Neural progenitor cell (in vitro differentiated cells): ENCODE data around the gene TNXB. TPM values are rescaled to one million over a fixed set of nuclear protein-coding genes. Genes with fewer than 3 reads are reported as not detected.

Source experiments
- DNase-seq: peaks from one replicate; pipeline ENCODE4 v3.0.0-alpha.2; 2016; ENCODE audit warnings: low spot score
- H2AFZ ChIP-seq: fragments of 200-600 bp; sonication (generic); replicated peaks from 2 replicates; pipeline ENCODE4 v1.6.1; 2016; ENCODE audit warnings: antibody characterized with exemption
- H3F3A ChIP-seq: fragments of 200-600 bp; sonication (generic); 2 replicates; pipeline ENCODE4 v1.6.1; 2016; ENCODE audit warnings: antibody characterized with exemption, low read depth
- H3K27ac ChIP-seq: fragments of 200-600 bp; sonication (generic); 2 replicates; pipeline ENCODE4 v1.5.1; 2016; ENCODE audit warnings: mild to moderate bottlenecking
- H3K27me3 ChIP-seq: fragments of 200-600 bp; sonication (generic); 2 replicates; pipeline ENCODE4 v1.6.1; 2016; ENCODE audit warnings: mild to moderate bottlenecking, moderate library complexity
- H3K36me3 ChIP-seq: fragments of 200-600 bp; sonication (generic); 2 replicates; pipeline ENCODE4 v1.5.1; 2016
- H3K4me1 ChIP-seq: fragments of 200-600 bp; sonication (generic); 2 replicates; pipeline ENCODE4 v1.6.1; 2016; ENCODE audit warnings: mixed run types
- H3K4me2 ChIP-seq: fragments of 200-600 bp; sonication (generic); 2 replicates; pipeline ENCODE4 v1.6.1; 2016
- H3K4me3 ChIP-seq: fragments of 200-600 bp; sonication (generic); 2 replicates; pipeline ENCODE4 v1.5.1; 2016
- H3K79me2 ChIP-seq: fragments of 200-600 bp; sonication (generic); 2 replicates; pipeline ENCODE4 v1.6.1; 2016; ENCODE audit warnings: low read depth
- H3K9ac ChIP-seq: fragments of 200-600 bp; sonication (generic); 2 replicates; pipeline ENCODE4 v1.6.1; 2016
- H3K9me3 ChIP-seq: fragments of 200-600 bp; sonication (generic); 2 replicates; pipeline ENCODE4 v1.5.1; 2016; ENCODE audit warnings: low read depth
- H4K20me1 ChIP-seq: fragments of 200-600 bp; sonication (generic); 2 replicates; pipeline ENCODE4 v1.6.1; 2016; ENCODE audit warnings: low read depth
- H3K27ac Mint-ChIP-seq: 3 replicates; pipeline ENCODE4 v1.8.0; 2021; ENCODE audit warnings: mixed read lengths
- H3K27me3 Mint-ChIP-seq: 2 replicates; pipeline ENCODE4 v1.8.0; 2022; ENCODE audit warnings: low read depth, mild to moderate bottlenecking, inconsistent platforms, moderate library complexity, mixed read lengths; ENCODE audit not compliant: insufficient read depth
- H3K36me3 Mint-ChIP-seq: 3 replicates; pipeline ENCODE4 v1.8.0; 2021; ENCODE audit warnings: mixed read lengths
- H3K4me1 Mint-ChIP-seq: 3 replicates; pipeline ENCODE4 v1.8.0; 2021; ENCODE audit warnings: mixed read lengths
- H3K4me3 Mint-ChIP-seq: 3 replicates; pipeline ENCODE4 v1.8.0; 2021; ENCODE audit warnings: mild to moderate bottlenecking, moderate library complexity, mixed read lengths
- H3K9me3 Mint-ChIP-seq: 3 replicates; pipeline ENCODE4 v1.8.0; 2020; ENCODE audit warnings: mixed read lengths
- EZH2 ChIP-seq: fragments of 200-600 bp; sonication (generic); IDR thresholded peaks from 2 replicates; pipeline ENCODE4 v1.6.1; 2017; ENCODE audit warnings: antibody characterized with exemption, mild to moderate bottlenecking, moderate library complexity
- EZH2phosphoT487 ChIP-seq: fragments of 200-600 bp; sonication (generic); IDR thresholded peaks from 2 replicates; pipeline ENCODE4 v1.6.1; 2017; ENCODE audit warnings: antibody characterized with exemption
- total RNA-seq: library from RNA; depleted of rRNA; stranded (reverse); fragments of >200 nt; gene quantifications from 2 replicates; pipeline ENCODE4 v1.2.3, GENCODE V29; 2015; ENCODE audit warnings: low replicate concordance
- TF ChIP-seq, protein P1 (sequence below): fragments of 200-600 bp; sonication (generic); IDR thresholded peaks from 2 replicates; pipeline ENCODE4 v1.5.1; 2017; ENCODE audit warnings: antibody characterized with exemption, mild to moderate bottlenecking

TNXB gene
- total RNA-seq, 1 donor from 2014 or later = 0.71 TPM

GRCh38 chr6:32097364-32097763 lies 11.8 kb downstream of the TNXB start:
- H3K4me1 ChIP-seq = no peaks in the 10 kb centered on the region
- H3K27me3 Mint-ChIP-seq = peaks cover 3% of the 10 kb centered on the region

DNA sequence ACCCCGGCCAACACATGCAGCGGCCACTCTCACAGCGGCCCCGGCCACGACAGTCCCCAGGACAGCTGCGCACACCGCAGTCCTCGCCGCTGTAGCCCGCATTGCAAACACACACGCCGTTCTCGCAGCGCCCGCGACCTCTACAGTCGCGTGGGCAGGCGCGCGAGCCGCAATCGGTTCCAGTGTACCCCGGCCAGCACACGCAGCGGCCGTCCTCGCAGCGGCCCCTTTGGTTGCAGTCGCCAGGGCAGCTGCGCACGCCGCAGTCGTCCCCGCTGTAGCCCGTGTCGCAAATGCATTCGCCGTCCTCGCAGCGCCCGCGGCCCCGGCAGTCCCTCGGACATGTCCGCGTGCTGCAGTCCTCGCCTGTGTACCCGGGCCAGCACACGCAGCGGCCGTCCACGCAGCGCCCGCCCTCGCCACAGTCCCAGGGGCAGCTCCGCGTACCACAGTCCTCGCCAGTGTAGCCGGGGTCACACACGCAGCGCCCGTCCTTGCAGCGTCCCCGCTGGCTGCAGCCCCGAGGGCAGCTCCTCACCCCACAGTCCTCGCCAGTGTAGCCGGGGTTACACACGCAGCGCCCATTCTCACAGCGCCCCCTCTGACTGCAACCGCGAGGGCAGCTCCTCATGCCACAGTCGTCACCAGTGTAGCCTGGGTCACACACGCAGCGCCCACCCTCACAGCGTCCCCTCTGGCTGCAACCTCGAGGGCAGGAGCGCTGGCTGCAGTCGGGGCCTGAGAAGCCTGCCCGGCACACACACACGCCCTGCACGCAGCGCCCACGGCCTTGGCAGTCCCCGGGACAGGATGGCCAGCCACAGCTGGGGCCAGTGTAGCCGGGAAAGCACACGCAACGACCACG lies 12.5 kb downstream of the TNXB start:
- Mint-ChIP-seq H3K27me3 (peaks cover 2% of the 10 kb centered on the region), H3K4me3 (no peak overlapping the region), H3K4me1 (no peaks in the 10 kb centered on the region), H3K9me3 (no peaks in the 10 kb centered on the region), H3K27ac (no peak overlapping the region), H3K36me3 (no peaks in the 10 kb centered on the region)
- H3K9ac ChIP-seq = no peak overlapping the region
- no peak overlapping the region for H2AFZ ChIP-seq
- DNase-seq = no peak
- H3K27me3 ChIP-seq = no peaks in the 10 kb centered on the region
- no peaks in the 10 kb centered on the region for H3K79me2 ChIP-seq
- TF ChIP-seq EZH2 (no peak), EZH2phosphoT487 (no peak)
- TF ChIP-seq, protein P1, sequence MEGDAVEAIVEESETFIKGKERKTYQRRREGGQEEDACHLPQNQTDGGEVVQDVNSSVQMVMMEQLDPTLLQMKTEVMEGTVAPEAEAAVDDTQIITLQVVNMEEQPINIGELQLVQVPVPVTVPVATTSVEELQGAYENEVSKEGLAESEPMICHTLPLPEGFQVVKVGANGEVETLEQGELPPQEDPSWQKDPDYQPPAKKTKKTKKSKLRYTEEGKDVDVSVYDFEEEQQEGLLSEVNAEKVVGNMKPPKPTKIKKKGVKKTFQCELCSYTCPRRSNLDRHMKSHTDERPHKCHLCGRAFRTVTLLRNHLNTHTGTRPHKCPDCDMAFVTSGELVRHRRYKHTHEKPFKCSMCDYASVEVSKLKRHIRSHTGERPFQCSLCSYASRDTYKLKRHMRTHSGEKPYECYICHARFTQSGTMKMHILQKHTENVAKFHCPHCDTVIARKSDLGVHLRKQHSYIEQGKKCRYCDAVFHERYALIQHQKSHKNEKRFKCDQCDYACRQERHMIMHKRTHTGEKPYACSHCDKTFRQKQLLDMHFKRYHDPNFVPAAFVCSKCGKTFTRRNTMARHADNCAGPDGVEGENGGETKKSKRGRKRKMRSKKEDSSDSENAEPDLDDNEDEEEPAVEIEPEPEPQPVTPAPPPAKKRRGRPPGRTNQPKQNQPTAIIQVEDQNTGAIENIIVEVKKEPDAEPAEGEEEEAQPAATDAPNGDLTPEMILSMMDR = no peak
- H3K27ac ChIP-seq = no peak overlapping the region
- no peaks in the 10 kb centered on the region for H3K9me3 ChIP-seq
- H3F3A ChIP-seq = no peaks in the 10 kb centered on the region
- no peak overlapping the region for H3K4me2 ChIP-seq
- no peaks in the 10 kb centered on the region for H3K4me1 ChIP-seq
- H4K20me1 ChIP-seq = no peaks in the 10 kb centered on the region
- no peak overlapping the region for H3K4me3 ChIP-seq
- H3K36me3 ChIP-seq = no peaks in the 10 kb centered on the region

More at GRCh38 chr6:32097364-32097763, 11.8 kb downstream of the TNXB start:
- no peaks in the 10 kb centered on the region for H3K36me3 ChIP-seq
- H3K27ac ChIP-seq = no peak overlapping the region
- H4K20me1 ChIP-seq = no peaks in the 10 kb centered on the region
- no peak for DNase-seq
- H3K79me2 ChIP-seq = no peaks in the 10 kb centered on the region
- Mint-ChIP-seq H3K4me1 (no peaks in the 10 kb centered on the region), H3K36me3 (no peaks in the 10 kb centered on the region), H3K27ac (no peak overlapping the region), H3K9me3 (no peaks in the 10 kb centered on the region), H3K4me3 (no peak overlapping the region)
- H3K4me3 ChIP-seq = no peak overlapping the region
- H2AFZ ChIP-seq = no peak overlapping the region
- no peak overlapping the region for H3K9ac ChIP-seq
- H3F3A ChIP-seq = no peaks in the 10 kb centered on the region
- H3K4me2 ChIP-seq = no peak overlapping the region
- no peak for TF ChIP-seq EZH2
- TF ChIP-seq, protein P1 = no peak
- TF ChIP-seq EZH2phosphoT487 = no peak
- no peaks in the 10 kb centered on the region for H3K27me3 ChIP-seq
- no peaks in the 10 kb centered on the region for H3K9me3 ChIP-seq

DNA sequence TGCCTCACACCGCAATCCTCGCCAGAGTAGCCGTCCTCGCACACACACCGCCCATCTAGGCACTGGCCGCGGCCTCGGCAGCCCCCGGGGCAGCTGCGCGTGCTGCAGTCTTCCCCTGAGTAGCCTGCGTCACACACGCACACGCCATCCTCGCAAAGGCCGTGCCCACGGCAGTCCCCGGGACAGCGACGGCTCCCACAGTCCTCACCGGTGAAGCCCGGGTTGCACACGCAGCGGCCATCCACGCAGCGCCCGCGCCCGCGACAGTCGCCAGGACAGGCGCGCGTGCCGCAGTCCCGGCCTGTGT lies 13.1 kb downstream of the TNXB start:
- Histone ChIP-seq H3K4me2 (no peak overlapping the region), H3F3A (no peaks in the 10 kb centered on the region), H2AFZ (no peak overlapping the region), H3K4me1 (no peaks in the 10 kb centered on the region), H3K9me3 (no peaks in the 10 kb centered on the region), H3K9ac (no peak overlapping the region), H3K4me3 (no peak overlapping the region), H3K27ac (no peak overlapping the region), H3K27me3 (no peaks in the 10 kb centered on the region), H3K36me3 (no peaks in the 10 kb centered on the region), H3K79me2 (no peaks in the 10 kb centered on the region), H4K20me1 (no peaks in the 10 kb centered on the region)
- H3K36me3 Mint-ChIP-seq = no peaks in the 10 kb centered on the region
- DNase-seq = no peak
- no peak overlapping the region for H3K4me3 Mint-ChIP-seq
- no peaks in the 10 kb centered on the region for H3K4me1 Mint-ChIP-seq
- no peaks in the 10 kb centered on the region for H3K9me3 Mint-ChIP-seq
- no peak overlapping the region for H3K27ac Mint-ChIP-seq
- H3K27me3 Mint-ChIP-seq = peaks cover 2% of the 10 kb centered on the region
- TF ChIP-seq EZH2phosphoT487 = no peak
- TF ChIP-seq EZH2 = no peak
- TF ChIP-seq, protein P1 = no peak
